ENCODE data around the gene MTARC2.
A peak's percentile ranks its signal among the peaks of the same experiment; 100 is the strongest.

Gene MTARC2

DNA sequence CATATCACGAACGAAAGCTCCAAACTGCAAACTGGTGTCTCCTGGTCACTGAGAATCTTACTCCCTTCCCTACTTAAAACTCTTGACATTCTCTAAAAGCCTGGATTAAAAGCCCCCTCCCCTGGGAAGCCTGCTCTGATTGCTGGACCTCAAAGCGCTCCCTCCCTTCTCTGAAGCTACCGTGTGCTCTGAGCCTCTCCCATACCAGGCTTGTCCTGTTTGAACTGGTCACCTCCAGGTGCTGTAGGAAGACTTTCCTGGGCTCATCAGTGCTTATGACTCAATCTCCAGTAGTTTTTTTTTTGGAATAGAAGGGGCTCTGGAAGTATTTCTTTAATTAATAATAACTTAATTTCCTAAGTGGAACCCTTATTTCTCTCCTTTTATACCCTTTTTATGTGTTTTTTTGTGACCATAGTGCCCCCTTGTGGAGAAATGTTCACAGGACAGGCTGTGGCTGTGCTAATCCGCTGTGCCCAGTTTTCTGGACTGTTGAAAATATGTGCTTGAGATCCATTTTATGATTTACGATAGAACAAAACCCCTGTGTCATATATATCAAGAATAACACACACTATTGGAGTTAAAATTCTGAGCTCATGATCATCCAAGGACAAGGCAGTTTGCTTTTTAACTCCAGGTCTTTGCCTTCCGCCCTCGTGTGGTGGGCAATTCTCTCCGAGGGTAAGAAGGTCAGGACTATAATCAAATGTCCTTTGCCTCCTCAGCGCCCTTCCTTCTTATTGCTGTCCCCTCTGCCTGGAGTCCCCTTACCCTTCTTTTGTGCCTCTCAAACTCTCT, 55.5 kb downstream of the MTARC2 start:
- no peak for DNase-seq (ENCODE audit: low read depth)

DNA sequence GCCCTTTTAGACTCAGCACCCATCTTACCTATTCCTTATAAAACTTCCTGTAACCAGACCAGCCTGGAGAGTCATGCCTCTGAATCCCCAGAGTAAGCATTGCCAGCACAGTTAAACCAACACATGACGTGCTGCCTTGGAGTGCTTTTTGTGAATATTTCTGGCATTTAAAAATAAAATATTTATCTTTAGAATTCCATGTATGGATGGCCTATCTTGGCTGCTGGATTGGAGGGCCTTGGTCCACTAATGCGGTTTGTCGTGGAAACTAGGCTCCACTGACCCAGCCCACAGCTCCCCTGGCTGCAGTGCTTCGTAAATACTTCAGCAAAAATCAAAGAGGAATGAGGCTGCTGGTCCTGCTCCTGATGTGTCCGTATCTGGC, 56.1 kb downstream of the MTARC2 start:
- no peak for DNase-seq (ENCODE audit: low read depth)

DNA sequence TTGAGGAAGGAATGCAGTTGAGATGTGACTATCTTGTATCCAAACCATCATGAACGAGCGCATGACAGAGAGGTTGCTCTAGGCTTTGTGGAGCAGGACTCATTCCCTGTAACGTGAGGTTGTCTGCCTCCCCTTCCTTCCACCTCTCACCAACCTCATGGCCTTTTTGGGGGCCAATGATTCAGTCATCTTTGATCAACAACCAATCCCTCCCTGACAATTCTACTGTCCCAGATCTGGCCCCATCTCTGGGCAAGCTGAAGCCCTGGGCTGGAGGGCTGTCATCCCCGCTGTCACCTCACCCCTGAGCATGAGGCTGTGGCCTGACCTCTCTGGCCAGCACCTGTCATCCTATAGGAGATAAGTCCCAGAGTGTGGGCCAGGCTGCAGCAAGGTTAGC, 58.3 kb downstream of the MTARC2 start:
- DNase-seq (ENCODE audit: low read depth): no peak

DNA sequence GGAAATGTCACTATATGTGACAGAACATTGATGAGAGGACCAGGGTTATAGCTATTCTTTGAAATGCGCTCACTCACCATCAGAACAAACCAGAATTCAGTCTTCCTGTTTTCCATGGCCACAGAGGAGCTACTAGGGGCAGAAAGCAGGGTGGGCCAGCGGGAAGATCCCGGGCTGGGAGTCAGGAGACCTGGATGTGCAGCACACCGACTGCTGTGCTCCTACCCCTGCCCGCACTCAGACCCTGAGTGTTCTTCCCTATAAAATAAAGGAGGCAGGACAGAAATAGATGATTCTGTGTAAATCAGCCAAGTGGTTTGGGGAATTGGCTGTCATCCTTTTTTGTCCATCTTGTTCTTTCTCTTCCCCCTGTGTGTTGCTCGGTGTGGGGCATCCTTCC, 59.6 kb downstream of the MTARC2 start:
- DNase-seq (ENCODE audit: low read depth): no peak

DNA sequence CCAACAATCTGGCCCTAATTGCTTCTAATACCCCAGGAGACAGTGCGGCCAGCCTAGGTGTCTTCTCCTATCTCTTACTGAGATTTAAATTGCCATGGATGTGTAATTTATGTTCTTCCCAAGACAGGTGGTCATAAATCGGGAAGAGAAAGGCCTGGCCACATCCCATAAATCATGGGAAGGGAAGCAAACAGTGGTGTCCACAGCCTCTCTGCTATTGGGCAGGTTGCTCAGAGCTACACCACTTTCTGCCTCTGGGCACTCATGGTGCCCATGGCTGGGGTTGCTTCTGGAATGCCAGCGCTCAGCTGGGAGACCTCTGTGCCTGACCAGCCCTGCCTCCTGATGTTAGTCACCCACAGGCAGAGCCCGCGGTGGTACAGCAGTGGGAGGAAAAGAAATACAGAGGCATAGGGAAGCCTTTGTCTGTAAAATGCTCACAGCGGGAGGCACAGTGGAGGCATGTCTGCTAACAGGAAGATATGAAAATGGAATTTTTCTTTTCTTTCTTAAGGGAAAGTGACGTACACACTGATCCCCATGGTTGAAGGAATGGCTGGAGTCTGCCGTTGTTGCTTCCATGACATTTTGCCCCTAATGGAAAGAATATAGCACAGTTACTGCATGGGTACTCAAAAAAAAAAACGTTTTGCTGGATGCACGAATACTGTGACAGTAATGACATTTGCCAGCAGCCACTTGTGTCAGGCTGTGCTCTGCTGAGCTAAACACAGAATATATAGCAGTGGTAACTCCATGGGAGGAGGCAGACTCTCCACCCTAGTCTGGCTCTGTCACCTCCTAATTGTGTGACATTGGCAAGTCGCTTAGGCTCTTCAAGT, 60.4 kb downstream of the MTARC2 start:
- no peak for DNase-seq (ENCODE audit: low read depth)

DNA sequence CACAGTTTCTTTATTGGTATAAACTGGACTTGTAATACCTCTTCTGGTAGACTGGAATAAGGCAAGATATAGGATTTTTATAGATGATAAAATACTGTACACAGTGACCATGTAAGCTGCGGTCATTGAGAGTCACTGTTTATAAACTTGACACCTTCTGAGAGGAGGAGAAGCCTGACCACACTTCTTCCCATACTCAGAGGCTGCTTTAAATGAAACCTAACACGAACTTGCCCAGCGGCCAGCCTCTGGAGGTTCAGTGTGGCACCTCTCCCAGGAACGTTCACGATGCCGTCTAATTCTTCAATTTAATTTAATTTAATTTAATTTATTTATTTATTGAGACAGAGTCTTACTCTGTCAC, 61.0 kb downstream of the MTARC2 start:
- no peak for DNase-seq (ENCODE audit: low read depth)

DNA sequence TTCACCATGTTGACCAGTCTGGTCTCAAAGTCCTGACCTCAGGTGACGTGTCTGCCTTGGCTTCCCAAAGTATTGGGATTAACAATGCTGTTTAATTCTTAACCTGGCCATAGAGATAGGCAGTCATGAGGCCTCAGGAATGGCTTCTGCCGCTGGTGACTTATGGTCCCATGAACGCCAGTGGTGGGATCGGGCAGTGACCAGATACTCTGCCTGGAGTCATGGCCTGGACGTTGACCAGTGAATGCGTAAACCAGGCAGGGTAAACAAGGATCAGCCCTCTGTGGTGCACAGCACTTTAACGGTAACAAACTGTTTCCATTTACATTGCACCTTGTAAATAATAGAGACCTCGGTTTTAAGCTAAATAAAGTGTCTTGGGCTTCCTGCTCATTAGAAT, 61.6 kb downstream of the MTARC2 start:
- DNase-seq (ENCODE audit: low read depth): no peak

DNA sequence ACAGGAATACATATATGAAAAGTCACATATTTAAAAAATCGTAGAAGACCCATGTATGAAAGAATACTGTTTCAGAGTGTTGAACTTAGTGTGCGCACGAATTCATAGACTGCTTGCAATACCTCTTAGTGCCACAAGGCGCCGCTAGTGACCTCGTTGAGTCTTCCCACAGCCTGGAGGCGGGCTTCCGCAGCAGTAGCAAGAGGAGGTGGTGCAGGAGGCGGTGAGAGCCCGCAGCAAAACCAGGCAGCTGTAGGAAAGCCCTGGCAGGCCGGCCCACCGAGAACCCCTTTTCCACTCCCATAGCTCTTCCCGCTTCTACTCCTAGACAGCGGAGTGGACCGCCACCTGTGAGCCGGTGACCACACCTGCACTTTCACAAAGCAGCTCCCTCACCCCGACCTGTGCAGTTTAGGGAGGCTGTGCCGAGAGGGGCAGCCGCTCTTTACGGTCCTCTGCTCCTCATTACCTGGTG, 62.1 kb downstream of the MTARC2 start:
- peak; percentile 76 for DNase-seq (ENCODE audit: low read depth)

DNA sequence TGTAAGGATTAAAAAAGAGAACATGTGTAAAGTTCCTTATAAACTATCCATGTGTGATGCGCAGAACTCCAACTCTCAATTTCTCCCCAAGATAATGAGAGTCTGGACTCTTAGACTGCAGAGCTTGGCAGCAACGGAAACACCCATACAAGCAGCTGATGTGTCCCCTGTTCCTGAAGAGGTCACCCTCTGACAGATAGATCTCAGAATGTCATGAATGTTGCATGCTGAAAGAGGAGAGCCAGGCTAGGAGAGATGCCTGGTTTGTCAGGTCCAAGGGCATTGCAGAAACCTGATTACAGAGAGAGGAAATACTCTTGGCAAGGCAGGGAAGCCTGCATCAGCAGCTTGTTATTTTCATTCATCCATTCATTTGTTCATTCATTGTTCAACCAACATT, 62.8 kb downstream of the MTARC2 start:
- DNase-seq (ENCODE audit: low read depth): no peak

DNA sequence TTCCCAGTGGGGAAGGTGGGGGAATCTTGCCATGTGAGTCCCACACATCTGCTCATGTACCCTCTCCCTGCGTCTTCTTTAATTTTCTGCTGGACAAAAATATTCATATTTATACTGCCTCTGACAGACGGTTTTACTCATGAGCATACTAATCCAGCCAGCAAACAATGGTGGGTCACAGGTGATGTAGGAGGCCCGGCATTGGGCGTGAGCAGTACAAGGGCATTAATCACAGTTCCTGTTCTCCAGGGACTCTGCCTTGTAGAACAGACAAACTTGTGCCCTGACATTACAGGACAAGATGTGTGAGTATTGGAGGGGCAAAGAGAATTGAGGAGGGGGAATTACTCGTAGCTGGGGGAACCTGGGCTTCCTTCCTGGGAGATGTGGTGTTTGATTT, 63.6 kb downstream of the MTARC2 start:
- no peak for DNase-seq (ENCODE audit: low read depth)

DNA sequence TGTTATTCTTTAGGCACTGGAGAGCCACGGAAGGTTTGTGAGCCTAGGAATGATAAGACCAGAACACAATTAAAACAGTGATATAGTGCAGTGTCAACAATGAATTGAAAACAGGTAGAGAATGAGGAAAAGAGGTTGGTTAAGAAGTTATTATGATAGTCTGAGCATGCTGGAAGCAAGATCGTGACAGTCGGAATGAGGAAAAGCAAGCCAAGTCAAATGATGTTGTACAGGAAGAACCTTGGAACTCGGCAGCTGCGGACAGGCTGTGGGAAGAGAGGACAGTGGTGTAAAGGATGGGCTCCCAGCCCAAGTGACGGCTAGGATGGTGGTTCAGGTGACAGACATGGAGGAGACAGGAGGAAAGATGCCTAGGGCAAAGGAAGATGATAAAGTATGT, 64.2 kb downstream of the MTARC2 start:
- DNase-seq (ENCODE audit: low read depth): no peak

DNA sequence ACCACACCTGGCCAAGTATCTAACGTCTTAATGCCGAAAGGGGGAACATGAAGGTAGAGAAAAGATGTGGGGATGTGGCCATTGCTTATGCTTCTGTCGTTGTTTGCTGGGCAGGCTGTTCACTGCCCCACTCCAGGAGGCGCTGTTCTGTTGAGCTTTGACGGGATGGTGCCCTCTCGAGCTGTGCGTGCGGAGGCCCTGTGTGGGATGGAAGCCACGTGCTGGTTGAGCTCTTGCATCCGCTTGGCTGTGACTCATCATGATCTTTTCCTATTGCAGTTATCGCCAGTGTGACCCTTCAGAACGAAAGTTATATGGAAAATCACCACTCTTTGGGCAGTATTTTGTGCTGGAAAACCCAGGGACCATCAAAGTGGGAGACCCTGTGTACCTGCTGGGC, 64.9 kb downstream of the MTARC2 start:
- DNase-seq (ENCODE audit: low read depth): no peak

DNA sequence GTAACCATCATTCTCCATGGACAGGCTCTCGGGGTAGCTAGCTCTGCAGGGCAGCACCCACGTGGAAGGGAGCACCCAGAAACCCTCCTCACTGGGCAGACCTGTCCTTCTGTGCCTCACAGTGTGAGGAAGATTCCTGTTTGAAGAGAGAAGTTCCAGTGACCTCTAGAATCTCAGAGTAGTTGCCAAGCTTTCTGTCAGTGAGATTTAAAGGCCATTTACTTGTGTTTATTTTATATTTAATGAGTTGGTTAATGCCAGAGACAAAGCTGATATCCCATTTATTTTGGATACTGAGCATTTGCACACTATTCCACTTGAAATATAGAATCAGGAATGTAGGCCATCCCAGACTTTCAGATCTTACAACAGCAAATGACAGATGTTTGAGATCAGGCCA, 67.3 kb downstream of the MTARC2 start:
- DNase-seq (ENCODE audit: low read depth): no peak

DNA sequence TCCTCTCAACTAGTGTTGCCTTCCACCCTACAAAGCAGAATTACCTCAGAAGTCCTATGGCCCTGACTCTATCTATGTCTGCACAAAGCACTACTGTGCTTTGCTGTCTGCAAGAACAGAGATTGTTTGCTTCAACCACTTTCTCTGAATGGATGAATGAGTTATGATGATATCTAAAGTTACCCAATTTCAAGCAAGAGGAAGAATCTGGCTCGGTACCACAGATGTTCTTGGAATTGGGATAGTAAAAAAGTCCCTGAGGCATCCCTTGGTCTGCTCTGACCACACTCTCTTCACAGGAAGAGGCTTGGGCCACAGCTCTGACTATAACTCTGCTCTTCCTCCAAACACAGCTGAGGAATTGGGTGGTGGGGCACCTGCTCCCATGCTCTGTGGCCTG, 69.8 kb downstream of the MTARC2 start:
- no peak for DNase-seq (ENCODE audit: low read depth)

DNA sequence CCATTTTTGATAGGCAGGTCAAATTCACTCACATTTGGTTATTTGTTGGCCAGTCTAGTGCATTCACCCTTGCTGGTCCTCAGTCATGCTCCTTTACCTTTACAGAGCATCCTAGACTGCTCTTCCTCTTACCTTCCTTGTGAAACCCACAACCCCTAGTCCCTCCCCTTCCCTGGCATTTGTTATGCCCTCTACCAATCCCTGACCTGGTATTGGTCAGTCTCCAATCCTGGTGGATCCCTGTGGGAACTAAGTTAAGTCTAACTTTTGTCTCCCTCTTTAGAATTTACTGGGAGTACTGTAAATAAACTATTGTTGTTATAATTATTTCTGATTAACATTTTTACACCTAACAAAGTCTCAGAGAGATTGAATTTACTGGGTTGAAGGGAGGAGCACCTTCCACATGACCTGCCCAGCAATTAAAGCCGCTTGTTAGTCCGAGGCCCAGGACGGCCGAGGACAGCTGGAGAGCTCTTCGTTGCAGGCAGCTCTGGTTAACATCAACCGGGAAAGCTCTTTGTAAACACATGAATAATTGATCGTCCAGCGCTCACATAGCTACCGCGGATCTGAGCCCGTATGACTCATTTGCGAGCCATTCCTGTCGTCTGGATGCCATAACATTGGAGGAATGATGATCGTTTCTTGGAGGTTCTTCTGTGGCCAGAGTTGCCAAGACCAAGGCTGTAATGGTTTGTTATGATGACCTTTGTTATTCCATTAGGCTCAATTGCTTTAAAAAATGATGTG, 70.5 kb downstream of the MTARC2 start:
- DNase-seq (ENCODE audit: low read depth): no peak

DNA sequence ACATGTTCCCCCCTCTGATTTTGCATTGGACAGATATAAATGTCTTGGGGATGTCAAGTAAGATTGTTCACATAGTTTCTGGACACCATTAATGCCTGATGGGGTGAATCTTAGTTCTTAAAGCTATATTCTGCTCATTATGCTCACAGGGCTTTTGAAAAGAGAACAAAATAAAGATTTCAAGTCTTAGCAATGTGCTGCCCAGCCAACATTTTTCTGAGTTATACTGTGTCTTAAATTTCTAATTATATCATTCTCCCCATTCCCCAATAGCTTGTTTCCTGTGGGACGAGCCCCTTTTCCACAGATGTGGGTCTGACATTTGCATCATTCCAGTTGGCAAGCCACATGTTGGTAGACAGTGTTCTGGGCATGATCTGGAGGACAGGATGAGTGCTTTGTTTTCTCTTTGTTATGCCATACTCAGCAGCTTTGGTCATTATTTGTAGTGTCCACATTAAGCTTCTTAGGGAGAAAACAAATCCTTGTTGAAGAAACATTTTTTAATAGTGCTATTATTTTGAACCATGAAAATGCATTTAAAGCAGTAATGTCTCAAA, 71.4 kb downstream of the MTARC2 start:
- no peak for DNase-seq (ENCODE audit: low read depth)

DNA sequence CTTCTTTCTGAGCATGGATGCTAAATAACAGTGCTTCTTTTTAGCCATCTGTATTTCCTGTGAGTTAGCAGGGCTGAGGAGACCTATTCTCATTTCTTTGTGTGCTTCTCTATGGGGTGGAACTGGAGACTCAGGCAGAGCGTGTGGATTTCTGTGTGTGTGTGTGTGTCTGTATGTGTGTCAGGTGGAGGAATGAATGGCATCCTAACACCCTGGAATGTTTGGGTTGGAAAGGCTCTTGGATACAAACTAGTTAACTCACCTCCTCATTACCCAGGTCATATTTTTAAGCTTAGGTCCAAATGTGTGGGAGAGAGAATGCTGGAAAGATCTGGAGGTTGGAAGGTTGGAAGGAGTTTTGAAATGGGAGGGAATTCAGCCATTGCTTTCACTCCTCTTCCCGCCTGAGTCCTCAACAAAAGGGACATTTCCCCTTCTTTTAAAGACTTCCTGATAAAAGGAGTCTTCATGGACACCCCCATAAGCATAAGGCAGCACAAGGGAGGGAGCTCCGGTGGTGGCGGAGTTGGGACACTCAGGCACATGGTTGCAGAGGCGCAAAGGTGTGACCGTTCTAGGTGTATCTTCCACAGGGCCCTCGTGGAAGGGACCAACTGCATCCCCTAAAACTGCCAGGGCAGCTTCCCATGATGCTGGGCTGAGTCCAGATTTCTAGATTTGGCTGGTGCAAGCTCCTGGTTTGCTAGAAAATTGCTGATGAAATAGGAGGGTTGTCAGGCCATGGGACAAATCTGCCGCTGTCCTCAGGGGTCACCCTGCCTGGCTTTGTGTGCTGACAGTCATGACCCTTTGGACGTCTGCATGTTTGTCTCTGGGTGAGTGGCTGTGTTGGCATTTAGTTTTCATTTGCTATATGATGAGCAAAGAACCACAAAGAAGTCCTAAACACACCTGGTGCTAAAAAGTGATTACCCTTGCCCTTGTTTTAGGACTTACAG, 76.2 kb downstream of the MTARC2 start:
- DNase-seq (ENCODE audit: low read depth): no peak

DNA sequence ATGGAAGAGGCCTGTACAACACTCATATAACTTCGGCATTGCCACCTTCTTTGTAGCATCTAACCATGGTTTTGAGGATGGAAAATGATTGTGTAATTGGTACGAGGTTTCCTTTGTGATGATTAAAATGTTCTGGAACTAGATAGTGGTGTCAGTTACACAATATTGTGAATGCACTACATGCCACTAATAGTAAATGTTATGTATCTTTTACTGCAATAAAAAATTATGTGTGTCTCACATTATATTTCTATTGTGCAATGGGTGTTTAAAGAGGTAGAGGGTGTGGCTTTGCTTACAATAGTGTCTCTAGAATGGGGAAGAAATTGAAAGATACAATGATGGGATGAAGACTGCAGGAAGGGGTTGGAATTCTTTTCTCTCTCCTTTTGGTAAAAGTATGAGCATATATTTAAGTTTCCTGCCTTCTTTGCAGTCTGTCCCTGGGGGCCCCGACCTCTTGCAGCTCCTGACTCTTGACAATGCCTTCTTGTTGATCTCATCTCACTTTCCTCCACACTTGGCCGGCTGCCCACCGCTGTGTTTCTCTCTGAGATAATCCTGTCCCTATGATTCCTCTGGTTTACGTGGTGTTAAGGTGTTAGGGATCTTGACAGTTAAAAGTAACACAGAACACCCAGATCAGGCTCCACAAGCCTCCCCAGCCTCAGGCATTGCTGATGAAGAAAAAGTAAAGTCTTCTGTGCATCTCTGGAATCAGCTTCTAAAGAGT, 77.9 kb downstream of the MTARC2 start:
- no peak for DNase-seq (ENCODE audit: low read depth)

DNA sequence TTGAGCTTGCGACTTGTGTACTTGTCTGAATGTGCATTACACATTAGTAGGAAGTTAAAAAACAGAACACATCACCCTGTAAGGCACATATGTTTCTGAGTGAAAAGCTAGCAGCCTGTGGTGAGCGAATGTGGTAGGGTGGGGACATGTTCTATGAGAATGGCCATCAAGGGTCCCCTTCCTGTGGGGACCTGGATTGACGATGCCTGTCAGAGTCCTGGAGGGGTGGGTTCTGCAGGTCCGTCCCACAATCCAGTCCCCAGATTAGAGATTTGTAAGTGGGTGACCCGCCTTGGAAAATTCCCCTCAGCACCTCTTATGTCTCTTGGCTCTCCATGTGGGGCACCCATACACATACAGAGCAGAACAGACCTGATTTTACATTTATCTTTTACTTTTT, 78.6 kb downstream of the MTARC2 start:
- no peak for DNase-seq (ENCODE audit: low read depth)

DNA sequence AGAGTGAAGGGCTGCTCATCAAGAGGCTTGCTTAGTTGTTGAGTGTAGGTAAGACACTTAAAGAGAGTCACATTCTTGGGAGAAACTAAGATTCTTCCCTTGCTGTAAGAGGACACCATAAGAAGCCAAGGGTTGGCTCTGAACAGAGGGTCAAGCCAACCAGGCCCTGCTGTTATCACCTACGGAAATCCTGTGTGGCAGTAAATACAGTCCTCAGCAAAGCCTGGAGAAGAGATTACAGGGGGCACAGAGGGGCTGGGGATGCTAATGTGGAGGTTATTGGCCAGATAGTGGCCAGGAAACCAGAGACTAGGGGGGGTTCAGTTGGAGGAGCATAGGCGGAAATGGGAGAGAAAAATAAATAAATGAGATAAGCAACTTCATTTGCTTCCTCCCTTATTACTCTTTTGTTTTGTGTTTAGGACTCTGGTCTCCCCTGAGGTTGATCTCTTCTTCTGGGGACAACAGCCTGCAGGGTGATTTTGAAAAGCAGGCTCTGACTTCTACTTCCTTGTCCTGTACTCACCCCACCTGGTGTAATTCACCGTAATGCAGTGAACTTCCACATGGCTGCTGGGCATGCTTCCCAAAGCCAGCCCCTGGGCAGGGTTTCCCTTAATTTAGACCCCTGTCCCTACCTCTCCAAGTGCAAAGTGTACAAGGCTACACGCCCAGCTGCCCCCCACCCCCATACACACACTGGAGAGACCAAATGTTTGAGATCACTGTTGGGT, 79.5 kb downstream of the MTARC2 start:
- peak; percentile 40 for DNase-seq (ENCODE audit: low read depth)

Data from CMK (cell line).